GM12872 (cell line): ENCODE measurements around the gene PYROXD2.

Experiments used
- TF ChIP-seq, protein P1 (sequence below): IDR thresholded peaks from 3 replicates; pipeline ENCODE4 v1.5.1; 2011; ENCODE audit warnings: low read depth, mild to moderate bottlenecking, low read length, moderate library complexity; ENCODE audit not compliant: insufficient read depth

The PYROXD2 gene

DNA sequence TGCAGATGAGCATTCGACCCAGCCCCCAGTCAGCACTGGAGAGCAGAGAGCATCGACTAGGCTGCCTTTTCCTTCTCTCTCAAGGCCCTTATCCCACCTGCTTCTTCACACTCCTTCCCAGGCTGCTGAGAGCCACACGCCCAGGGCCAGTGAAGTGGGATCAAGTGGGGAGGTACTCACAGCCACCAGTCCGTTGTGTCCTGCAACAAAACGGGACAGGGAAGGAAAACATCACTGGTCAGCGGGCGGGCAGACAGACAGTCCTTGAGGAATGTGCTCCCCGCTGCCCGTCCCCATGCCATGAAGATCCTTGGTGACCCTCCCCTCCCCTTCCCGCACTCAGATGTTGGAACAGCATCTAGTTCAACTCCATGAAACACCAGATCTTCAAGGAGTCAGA lies 4.2 kb downstream of the PYROXD2 start:
- TF ChIP-seq, protein P1, sequence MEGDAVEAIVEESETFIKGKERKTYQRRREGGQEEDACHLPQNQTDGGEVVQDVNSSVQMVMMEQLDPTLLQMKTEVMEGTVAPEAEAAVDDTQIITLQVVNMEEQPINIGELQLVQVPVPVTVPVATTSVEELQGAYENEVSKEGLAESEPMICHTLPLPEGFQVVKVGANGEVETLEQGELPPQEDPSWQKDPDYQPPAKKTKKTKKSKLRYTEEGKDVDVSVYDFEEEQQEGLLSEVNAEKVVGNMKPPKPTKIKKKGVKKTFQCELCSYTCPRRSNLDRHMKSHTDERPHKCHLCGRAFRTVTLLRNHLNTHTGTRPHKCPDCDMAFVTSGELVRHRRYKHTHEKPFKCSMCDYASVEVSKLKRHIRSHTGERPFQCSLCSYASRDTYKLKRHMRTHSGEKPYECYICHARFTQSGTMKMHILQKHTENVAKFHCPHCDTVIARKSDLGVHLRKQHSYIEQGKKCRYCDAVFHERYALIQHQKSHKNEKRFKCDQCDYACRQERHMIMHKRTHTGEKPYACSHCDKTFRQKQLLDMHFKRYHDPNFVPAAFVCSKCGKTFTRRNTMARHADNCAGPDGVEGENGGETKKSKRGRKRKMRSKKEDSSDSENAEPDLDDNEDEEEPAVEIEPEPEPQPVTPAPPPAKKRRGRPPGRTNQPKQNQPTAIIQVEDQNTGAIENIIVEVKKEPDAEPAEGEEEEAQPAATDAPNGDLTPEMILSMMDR, result no peak

DNA sequence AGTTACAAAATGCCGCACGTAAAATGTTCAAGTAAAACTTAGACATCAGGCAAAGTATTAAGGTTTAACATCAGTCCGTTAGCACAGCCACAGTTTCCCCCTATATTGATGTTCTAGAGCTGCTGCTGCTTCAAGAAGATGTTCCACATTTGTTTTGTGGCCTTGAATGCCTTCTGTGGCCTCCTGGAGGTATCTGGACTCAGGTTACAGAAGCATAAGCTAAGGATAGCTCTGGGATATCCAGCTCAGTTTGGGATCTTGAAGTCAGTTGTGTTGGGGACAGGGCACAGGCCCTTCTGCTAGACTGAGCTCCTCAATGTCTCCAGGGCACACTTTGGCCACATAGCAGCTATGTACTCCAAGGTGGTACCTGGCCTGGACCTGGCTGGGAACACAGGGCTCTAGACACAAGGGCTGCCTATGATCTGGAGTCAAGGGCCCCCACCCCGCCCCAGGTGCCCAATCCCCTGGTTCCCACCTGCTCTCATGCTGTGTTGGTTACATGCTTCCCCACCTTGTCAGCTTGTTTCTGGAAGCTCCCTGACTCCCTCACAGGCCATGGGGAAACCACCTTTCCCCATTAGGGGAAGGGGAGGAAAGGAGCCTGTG lies 4.7 kb downstream of the PYROXD2 start:
- TF ChIP-seq, protein P1, result no peak

DNA sequence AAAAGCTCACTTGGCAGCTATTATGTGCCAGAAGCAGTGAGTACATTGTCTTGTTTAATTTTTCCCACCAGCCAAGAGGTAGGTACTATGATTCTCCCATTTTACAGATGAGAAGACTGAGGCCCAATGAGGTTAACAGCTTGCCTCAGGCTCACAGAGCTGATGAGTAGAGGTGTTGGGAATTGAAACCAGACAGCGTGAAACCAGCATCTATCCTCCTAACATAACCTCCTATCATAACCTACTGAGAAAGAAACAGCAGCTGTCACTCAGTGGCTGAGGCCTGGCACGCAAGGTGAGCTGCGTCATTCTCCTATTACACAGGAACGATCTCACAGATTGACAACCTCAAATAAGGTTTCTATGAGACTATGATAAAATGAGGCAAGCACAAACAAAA lies 6.2 kb downstream of the PYROXD2 start:
- TF ChIP-seq, protein P1, result no peak

DNA sequence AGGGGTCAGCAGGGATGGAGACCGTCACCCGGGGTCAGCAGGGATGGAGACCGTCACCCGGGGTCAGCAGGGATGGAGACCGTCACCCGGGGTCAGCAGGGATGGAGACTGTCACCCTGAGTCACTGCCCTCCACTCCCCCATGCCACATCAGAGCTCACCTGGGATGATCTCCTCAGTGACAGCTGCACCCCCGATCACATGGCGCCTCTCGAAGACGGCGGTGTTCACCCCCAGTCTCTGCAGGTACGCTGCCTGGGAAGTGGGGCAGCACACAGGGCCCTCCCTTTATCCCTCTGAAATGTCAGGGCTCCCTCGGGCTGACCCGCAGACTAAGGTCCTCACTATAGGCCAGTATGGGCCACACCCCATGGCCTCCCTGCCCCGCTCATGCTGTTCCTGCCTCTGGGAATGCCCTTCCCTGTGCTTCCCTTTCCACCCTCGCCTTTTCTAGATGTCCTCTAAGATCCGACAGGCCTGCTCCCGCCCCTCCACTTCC lies 7.2 kb downstream of the PYROXD2 start:
- TF ChIP-seq, protein P1, result no peak

DNA sequence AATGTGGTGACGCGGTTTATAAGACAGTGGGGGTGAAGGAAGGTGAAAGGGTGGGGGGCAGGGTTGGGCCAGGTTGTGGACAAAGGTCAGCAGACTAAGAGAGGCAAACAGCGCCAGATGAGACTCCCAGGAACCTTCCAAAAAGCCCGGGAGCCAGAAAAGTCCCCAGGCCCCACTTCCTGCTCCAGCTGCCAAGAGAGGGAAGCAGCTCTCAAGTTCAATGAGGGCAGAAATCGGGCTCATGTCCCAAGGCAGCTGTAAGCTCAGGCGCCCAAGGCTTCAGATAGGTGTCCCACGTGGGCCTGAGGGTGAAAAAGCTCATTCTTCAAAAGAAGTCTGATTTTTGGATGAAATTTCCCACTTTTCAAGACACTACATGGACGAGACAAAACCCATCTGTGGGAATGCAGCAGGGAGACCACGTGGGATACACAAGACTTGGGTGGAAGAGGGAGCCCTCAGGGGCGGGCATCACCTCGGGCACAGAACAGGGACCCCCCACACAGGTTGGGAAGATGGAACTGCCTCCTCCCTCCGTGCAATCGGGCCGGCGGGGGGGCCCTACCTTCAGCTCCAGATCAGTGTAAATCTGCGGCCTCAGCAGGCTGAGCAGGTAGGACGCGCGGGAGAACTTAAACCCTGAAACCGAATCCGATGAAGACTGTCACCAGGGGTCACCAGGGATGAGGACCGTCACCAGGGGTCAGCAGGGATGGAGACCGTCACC lies 7.8 kb downstream of the PYROXD2 start:
- TF ChIP-seq, protein P1, result no peak

DNA sequence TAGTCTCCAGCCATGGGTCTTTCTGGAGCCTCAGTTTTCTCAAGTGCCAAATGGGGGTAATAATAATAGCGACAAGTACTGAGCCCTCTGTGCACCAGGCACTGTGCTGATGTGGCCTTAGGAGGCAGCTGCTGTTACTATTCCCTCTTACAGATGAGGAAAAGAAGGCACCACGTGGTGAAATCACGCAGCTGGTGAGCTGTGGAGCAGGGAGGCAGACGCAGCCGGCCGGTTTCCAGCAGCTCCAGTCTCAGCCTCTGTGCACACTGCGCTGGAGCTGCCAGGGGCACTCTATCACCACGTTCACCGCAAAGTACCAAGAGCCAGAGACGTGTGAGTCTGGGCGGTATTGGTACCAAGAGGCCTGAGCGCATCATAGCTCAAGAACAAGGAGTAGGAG lies 9.6 kb downstream of the PYROXD2 start:
- TF ChIP-seq, protein P1, result no peak

DNA sequence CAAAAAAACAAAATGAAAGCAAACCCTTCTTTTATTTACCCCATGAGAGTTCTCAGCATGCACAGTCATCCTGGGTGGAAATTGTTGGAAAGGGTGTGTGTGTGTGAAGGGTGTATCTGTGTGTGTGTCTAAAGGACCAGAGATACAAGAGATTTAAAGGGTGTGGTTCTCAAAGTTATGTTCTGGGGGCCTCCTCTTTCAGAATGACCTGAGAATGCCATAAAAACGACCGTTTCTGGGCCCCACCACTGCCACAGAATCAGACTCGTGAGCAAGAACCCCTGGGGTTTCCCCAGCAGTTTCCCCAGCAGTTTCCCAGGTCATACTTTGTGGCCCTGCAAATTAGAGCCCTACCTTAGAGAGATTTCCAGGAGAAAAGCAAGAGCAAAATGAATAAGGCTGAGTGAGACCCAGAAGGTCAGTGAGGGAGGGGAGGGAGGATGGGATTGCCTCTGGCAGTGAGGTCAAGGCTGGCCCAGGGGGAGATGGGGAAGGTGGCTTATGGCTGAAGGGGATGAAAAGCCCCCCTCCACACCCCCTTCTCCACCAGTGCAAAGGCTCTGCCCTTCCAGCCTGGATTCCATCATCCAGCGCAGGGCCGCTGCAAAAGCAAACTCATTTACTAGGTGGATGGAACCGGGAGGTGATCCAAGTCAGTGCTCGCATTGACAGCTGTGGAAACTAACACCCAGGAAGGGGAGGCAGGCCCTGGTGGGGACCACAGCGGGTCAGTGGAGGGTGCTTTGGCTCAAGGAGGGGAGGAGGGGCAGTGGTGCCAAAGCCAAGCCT lies 10.2 kb downstream of the PYROXD2 start:
- TF ChIP-seq, protein P1, result no peak
